CD8-positive, alpha-beta memory T cell (primary cell): Measurements from ENCODE around the gene SYNE4. TPM values are rescaled to one million over a fixed set of nuclear protein-coding genes. Genes with fewer than 3 reads are reported as not detected.

Experiments used
- CTCF ChIA-PET: fragments of 350-600 bp; sonication (Branson Sonifier 250); formaldehyde crosslinking; loops from one replicate; lab custom pipeline; 2021; ENCODE audit warnings: antibody characterized with exemption; lab: Charles Lee
- POLR2A ChIA-PET: fragments of 350-600 bp; sonication (Branson Sonifier 250); formaldehyde crosslinking; loops from one replicate; lab custom pipeline; 2021; ENCODE audit warnings: antibody characterized with exemption; lab: Charles Lee
- DNase-seq, 5 donors: peaks; one replicate each; pipeline versions ENCODE4 v3.0.0 to v3.0.0-alpha.2; 2020 to 2022; ENCODE audit warnings: mixed read lengths in 1 of 5
- H3K27ac ChIP-seq: one replicate; pipeline ENCODE4 v1.7.0; 2013; ENCODE audit warnings: low read depth, mild to moderate bottlenecking, low read length, moderate library complexity
- H3K27me3 ChIP-seq: 2 replicates; pipeline ENCODE4 v1.7.0; 2013; ENCODE audit warnings: low read length, mild to moderate bottlenecking; ENCODE audit not compliant: insufficient read depth, poor library complexity, severe bottlenecking
- H3K36me3 ChIP-seq: 2 replicates; pipeline ENCODE4 v1.7.0; 2013; ENCODE audit warnings: mild to moderate bottlenecking, low read length, moderate library complexity; ENCODE audit not compliant: insufficient read depth
- H3K4me1 ChIP-seq: 2 replicates; pipeline ENCODE4 v1.7.0; 2013; ENCODE audit warnings: mild to moderate bottlenecking, low read length, moderate library complexity; ENCODE audit not compliant: insufficient read depth
- H3K4me3 ChIP-seq: 2 replicates; pipeline ENCODE4 v1.7.0; 2013; ENCODE audit warnings: mild to moderate bottlenecking, low read length
- H3K9me3 ChIP-seq: 2 replicates; pipeline ENCODE4 v1.7.0; 2013; ENCODE audit warnings: mild to moderate bottlenecking, low read length
- H3K27ac Mint-ChIP-seq, 8 donors: one replicate each; pipeline ENCODE4 v1.8.0; 2020 to 2021; ENCODE audit warnings: mixed read lengths in 8 of 8, mild to moderate bottlenecking in 6 of 8, inconsistent platforms in 3 of 8, moderate library complexity in 3 of 8
- H3K27me3 Mint-ChIP-seq, 2 donors: one replicate each; pipeline ENCODE4 v1.8.0; 2020 to 2021; ENCODE audit warnings: mixed read lengths in 2 of 2, mild to moderate bottlenecking in 1 of 2, moderate library complexity in 1 of 2
- H3K36me3 Mint-ChIP-seq, 3 donors: one replicate each; pipeline ENCODE4 v1.8.0; 2020 to 2021; ENCODE audit warnings: mixed read lengths in 3 of 3, inconsistent platforms in 1 of 3, mild to moderate bottlenecking in 1 of 3
- H3K4me1 Mint-ChIP-seq, 3 donors: one replicate each; pipeline ENCODE4 v1.8.0; 2020 to 2021; ENCODE audit warnings: mixed read lengths in 3 of 3, inconsistent platforms in 1 of 3, mild to moderate bottlenecking in 1 of 3
- H3K4me3 Mint-ChIP-seq, 7 donors: one replicate each; pipeline ENCODE4 v1.8.0; 2020 to 2021; ENCODE audit warnings: mixed read lengths in 7 of 7, mild to moderate bottlenecking in 6 of 7, moderate library complexity in 4 of 7, inconsistent platforms in 2 of 7
- H3K9me3 Mint-ChIP-seq, 5 donors: one replicate each; pipeline ENCODE4 v1.8.0; 2020 to 2022; ENCODE audit warnings: mixed read lengths in 5 of 5, mild to moderate bottlenecking in 3 of 5, moderate library complexity in 2 of 5, inconsistent platforms in 1 of 5
- polyA plus RNA-seq: library from polyadenylated mRNA; unstranded; fragments of 300-500 nt; fragmentation: Illumina TruSeq; gene quantifications from one replicate; pipeline ENCODE4 v1.2.3, GENCODE V29; 2021
- total RNA-seq, 2 experiments: library from RNA; stranded (reverse); gene quantifications; one replicate each; pipeline ENCODE4 v1.2.3, GENCODE V29; 2021

SYNE4 gene
- total and polyA plus RNA-seq, 3 experiments from 2014 or later, result 1.2 to 1.9 TPM; not detected in 1

DNA sequence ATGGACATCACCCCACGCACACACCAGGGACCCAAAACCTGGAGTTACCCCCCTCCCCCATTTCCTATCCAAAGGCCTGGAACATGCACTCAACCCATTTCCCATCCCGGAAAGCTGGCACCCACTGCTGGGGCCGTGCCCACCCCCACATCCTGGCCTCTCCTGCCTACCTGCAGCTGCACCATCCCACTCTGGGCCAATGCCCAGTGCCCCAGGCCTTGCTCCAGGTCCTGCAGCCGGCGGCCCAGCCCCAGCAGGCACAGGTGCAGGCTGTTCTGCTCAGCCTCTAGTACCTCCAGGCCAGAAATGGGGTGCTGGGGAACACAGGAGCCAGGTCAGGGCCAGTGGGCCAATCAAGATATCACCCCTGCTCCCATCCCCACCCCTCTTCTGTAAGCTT, 1.7 kb downstream of the SYNE4 start:
- Histone ChIP-seq H3K4me1 (peaks cover 7% of the 10 kb centered on the region), H3K27me3 (no peaks in the 10 kb centered on the region), H3K36me3 (no peaks in the 10 kb centered on the region), H3K27ac (no peak overlapping the region), H3K4me3 (no peak overlapping the region), H3K9me3 (no peaks in the 10 kb centered on the region)
- ChIA-PET POLR2A (no interaction called here), CTCF (interaction anchor here (2.2 kb wide), 1 partner anchor 11 kb away, joined by 6 read pairs; no protein-coding TSS in a partner anchor)
- no peaks in the 10 kb centered on the region for H3K27me3 Mint-ChIP-seq
- H3K4me1 Mint-ChIP-seq, result peaks cover 13 to 16% (median 15%) of the 10 kb centered on the region in 3 donors
- H3K36me3 Mint-ChIP-seq, result peaks cover 0 to 9% (median 7%) of the 10 kb centered on the region in 3 donors
- H3K27ac Mint-ChIP-seq, result no peak overlapping the region
- H3K9me3 Mint-ChIP-seq, result no peaks in the 10 kb centered on the region
- no peak overlapping the region for H3K4me3 Mint-ChIP-seq
- no peak for DNase-seq

DNA sequence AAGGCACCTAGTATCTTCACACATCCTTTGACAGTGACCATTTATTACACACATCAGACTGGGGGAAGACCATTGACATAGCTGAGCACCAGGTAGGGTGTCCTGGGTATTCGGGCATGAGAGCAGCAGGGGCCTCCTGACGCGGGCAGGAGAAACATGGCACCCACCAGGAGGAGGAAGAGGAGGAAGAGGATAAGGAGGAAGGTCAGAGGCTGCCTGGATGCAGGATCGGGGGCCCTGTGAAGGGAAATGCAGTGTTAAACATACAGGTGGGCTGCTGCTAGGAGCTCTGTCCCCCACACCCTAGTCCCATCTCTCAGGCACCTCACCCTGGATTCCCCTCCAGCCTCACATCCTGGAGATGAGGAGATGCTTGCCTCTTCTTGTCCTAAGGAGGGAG, 5.3 kb downstream of the SYNE4 start:
- ChIA-PET POLR2A (no interaction called here), CTCF (no interaction called here)
- Mint-ChIP-seq H3K27ac (peak overlapping the region in 2 of 8 donors; percentile 81 to 86), H3K36me3 (peaks cover 0 to 32% (median 7%) of the 10 kb centered on the region in 3 donors), H3K4me1 (peaks cover 13 to 24% (median 19%) of the 10 kb centered on the region in 3 donors), H3K4me3 (no peak overlapping the region), H3K27me3 (no peaks in the 10 kb centered on the region), H3K9me3 (no peaks in the 10 kb centered on the region)
- Histone ChIP-seq H3K27me3 (no peaks in the 10 kb centered on the region), H3K36me3 (no peaks in the 10 kb centered on the region), H3K4me3 (no peak overlapping the region), H3K27ac (no peak overlapping the region), H3K9me3 (no peaks in the 10 kb centered on the region), H3K4me1 (peaks cover 4% of the 10 kb centered on the region)
- no peak for DNase-seq

DNA sequence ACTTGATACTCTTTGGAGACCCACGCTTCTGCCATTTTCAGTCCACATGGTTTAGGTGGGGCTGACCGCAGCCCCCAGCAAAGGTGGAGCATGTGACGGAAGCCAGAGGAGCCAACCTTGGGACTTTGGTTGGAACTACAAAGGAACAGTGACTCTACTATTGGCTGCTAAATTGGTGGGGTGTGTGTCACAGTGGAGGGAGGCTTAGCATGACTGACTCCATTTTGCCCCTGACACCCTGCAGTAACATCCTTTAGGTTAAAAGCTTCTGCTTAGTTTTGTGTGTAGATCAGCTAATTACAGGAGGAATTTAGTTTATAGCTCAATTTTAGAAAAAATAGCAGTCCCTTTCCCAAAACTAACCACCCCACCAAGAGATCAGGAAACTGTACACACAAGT, 7.0 kb downstream of the SYNE4 start:
- Mint-ChIP-seq H3K27ac (peak overlapping the region in 2 of 8 donors; percentile 62 to 65), H3K36me3 (peaks cover 0 to 43% (median 11%) of the 10 kb centered on the region in 3 donors), H3K9me3 (no peaks in the 10 kb centered on the region), H3K4me1 (peaks cover 23 to 37% (median 31%) of the 10 kb centered on the region in 3 donors), H3K27me3 (no peaks in the 10 kb centered on the region), H3K4me3 (no peak overlapping the region)
- Histone ChIP-seq H3K4me3 (no peak overlapping the region), H3K4me1 (peaks cover 6% of the 10 kb centered on the region), H3K27ac (no peak overlapping the region), H3K27me3 (no peaks in the 10 kb centered on the region), H3K36me3 (no peaks in the 10 kb centered on the region), H3K9me3 (no peaks in the 10 kb centered on the region)
- ChIA-PET CTCF (no interaction called here), POLR2A (no interaction called here)
- DNase-seq, result no peak

GRCh38 chr19:35996777-35997176, 11.8 kb downstream of the SYNE4 start:
- H3K27me3 Mint-ChIP-seq, result no peaks in the 10 kb centered on the region
- CTCF ChIA-PET, result interaction anchor here (0.7 to 1.7 kb wide), 4 partner anchors 10 to 140 kb away, joined by 3 to 6 read pairs (median 3); no protein-coding TSS in a partner anchor

GRCh38 chr19:35995048-35995993, 13.3 kb downstream of the SYNE4 start, which contains the start of gene SDHAF1:
TSS of gene SDHAF1 (plus strand) at chr19:35995188. CDS start at chr19:35995275, 87 bp downstream.
- peak within 1 kb of the TSS; percentile 89 to 96 (median 93) for H3K4me3 Mint-ChIP-seq
- POLR2A ChIA-PET, result interaction anchor here (1.0 to 2.6 kb wide), 3 partner anchors 19 to 120 kb away, joined by 4 to 10 read pairs (median 4); partner anchors contain the start of genes ALKBH6, POLR2I, THAP8 and WDR62
- DNase-seq, result peak; percentile 85 to 94 (median 88)

More at GRCh38 chr19:35996777-35997176, 11.8 kb downstream of the SYNE4 start:
- no peaks in the 10 kb centered on the region for H3K27me3 ChIP-seq
- H3K27ac ChIP-seq, result no peak overlapping the region
- no peak overlapping the region for H3K4me3 ChIP-seq
- DNase-seq, result no peak
- H3K9me3 Mint-ChIP-seq, result peaks cover 0 to 2% (median 0%) of the 10 kb centered on the region in 5 donors
- POLR2A ChIA-PET, result interaction anchor here (0.9 kb wide), 1 partner anchor 17 kb away, joined by 3 read pairs; the partner anchor contains the start of gene ALKBH6
- H3K4me1 Mint-ChIP-seq, result peaks cover 37 to 51% (median 47%) of the 10 kb centered on the region in 3 donors
- no peaks in the 10 kb centered on the region for H3K36me3 ChIP-seq
- H3K27ac Mint-ChIP-seq, result peak overlapping the region; percentile 3 to 91 (median 86)
- peak overlapping the region; percentile 87 to 96 (median 89) for H3K4me3 Mint-ChIP-seq
- peaks cover 22% of the 10 kb centered on the region for H3K4me1 ChIP-seq
- peaks cover 0 to 40% (median 4%) of the 10 kb centered on the region in 3 donors for H3K36me3 Mint-ChIP-seq
- H3K9me3 ChIP-seq, result no peaks in the 10 kb centered on the region

DNA sequence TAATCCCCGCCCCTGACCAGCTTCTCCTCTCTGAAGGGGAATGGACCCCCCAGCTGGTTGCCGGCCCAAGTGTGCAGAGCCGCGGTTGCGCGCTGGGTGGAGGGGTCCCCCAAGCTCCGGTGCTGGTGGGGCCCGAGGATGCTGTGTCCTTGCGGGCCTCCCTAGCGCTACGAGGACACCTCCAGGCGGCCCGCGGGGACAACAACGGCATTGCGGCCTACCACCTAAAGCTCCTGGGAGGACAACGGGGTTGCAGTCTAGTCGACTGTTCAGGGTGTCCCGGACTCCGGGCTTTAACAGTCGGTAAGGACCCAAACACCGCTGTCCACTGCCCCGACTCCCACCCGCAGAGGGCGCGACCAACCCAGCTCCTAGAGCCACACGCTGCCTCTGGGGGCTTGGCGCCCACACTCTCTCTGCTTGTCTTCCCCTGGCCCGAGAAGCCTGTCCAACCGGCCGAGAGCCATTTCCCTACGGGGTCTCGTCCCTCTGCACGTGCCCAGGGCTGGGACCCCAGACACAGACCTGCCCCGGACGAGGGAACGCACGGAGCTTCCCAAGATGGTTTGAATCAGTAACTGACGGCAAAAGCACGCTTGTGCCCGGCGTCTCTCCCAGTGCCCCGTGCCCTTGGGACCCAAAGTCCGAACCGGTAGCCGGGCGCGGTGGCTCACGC, 14.6 kb downstream of the SYNE4 start:
- CTCF ChIA-PET, result interaction anchor here (1.4 to 1.5 kb wide), 2 partner anchors 35 to 60 kb away, joined by 4 read pairs; partner anchors contain the start of gene THAP8
- no peak for DNase-seq
- no peaks in the 10 kb centered on the region for H3K9me3 ChIP-seq
- Mint-ChIP-seq H3K27me3 (peaks cover 0 to 4% of the 10 kb centered on the region in 2 donors), H3K4me1 (peaks cover 27 to 36% (median 30%) of the 10 kb centered on the region in 3 donors), H3K4me3 (peak overlapping the region in 6 of 7 donors; percentile 54 to 93 (median 66)), H3K27ac (peak overlapping the region in 6 of 8 donors; percentile 10 to 91 (median 66)), H3K9me3 (peaks cover 0 to 2% (median 0%) of the 10 kb centered on the region in 5 donors), H3K36me3 (peaks cover 0 to 22% (median 4%) of the 10 kb centered on the region in 3 donors)
- H3K36me3 ChIP-seq, result no peaks in the 10 kb centered on the region
- no peak overlapping the region for H3K27ac ChIP-seq
- peaks cover 22% of the 10 kb centered on the region for H3K4me1 ChIP-seq
- POLR2A ChIA-PET, result interaction anchor here (2.6 kb wide), 1 partner anchor 60 kb away, joined by 10 read pairs; the partner anchor contains the start of genes THAP8 and WDR62
- no peak overlapping the region for H3K4me3 ChIP-seq
- no peaks in the 10 kb centered on the region for H3K27me3 ChIP-seq

More at GRCh38 chr19:35995048-35995993, 13.3 kb downstream of the SYNE4 start, which contains the start of gene SDHAF1:
- H3K9me3 Mint-ChIP-seq, result peaks cover 0 to 2% (median 0%) of the 10 kb centered on the region in 5 donors
- H3K27me3 ChIP-seq, result no peaks in the 10 kb centered on the region
- peaks cover 0 to 29% (median 4%) of the 10 kb centered on the region in 3 donors for H3K36me3 Mint-ChIP-seq
- H3K36me3 ChIP-seq, result no peaks in the 10 kb centered on the region
- no peaks in the 10 kb centered on the region for H3K27me3 Mint-ChIP-seq
- peak within 1 kb of the TSS; percentile 87 for H3K4me3 ChIP-seq
- H3K9me3 ChIP-seq, result no peaks in the 10 kb centered on the region
- peaks cover 22% of the 10 kb centered on the region for H3K4me1 ChIP-seq
- peak within 1 kb of the TSS; percentile 72 for H3K27ac ChIP-seq
- peaks cover 34 to 46% (median 41%) of the 10 kb centered on the region in 3 donors for H3K4me1 Mint-ChIP-seq
- CTCF ChIA-PET, result interaction anchor here (1.0 to 1.7 kb wide), 6 partner anchors 11 to 141 kb away, joined by 3 to 6 read pairs (median 4); partner anchors contain the start of gene THAP8
- peak within 1 kb of the TSS; percentile 89 to 98 (median 95) for H3K27ac Mint-ChIP-seq
